ENCODE results near the gene TTC12.

TTC12 gene

GRCh38 chr11:113395782-113396336 lies 81.5 kb downstream of the TTC12 start:
- no peak for TF ChIP-seq CTCF (IDR thresholded peaks at IDR 0.05; ENCODE audit: low read depth, low read length)

GRCh38 chr11:113396690-113397089 lies 82.3 kb downstream of the TTC12 start:
- TF ChIP-seq CTCF (IDR thresholded peaks at IDR 0.05; ENCODE audit: low read depth, low read length) = no peak
- no peak overlapping the region for H3K4me3 ChIP-seq (ENCODE audit: low read depth, low read length)

More at GRCh38 chr11:113395782-113396336, 81.5 kb downstream of the TTC12 start:
- no peak overlapping the region for H3K4me3 ChIP-seq (ENCODE audit: low read depth, low read length)

GRCh38 chr11:113397212-113397611 lies 82.8 kb downstream of the TTC12 start:
- H3K4me3 ChIP-seq (ENCODE audit: low read depth, low read length) = no peak overlapping the region
- TF ChIP-seq CTCF (IDR thresholded peaks at IDR 0.05; ENCODE audit: low read depth, low read length) = no peak

- no peak for TF ChIP-seq CTCF (IDR thresholded peaks at IDR 0.05; ENCODE audit: low read depth, low read length)
- H3K4me3 ChIP-seq (ENCODE audit: low read depth, low read length) = no peak overlapping the region
Observed at GRCh38 chr11:113397821-113398220, 83.4 kb downstream of the TTC12 start.

- TF ChIP-seq CTCF (IDR thresholded peaks at IDR 0.05; ENCODE audit: low read depth, low read length) = no peak
- H3K4me3 ChIP-seq (ENCODE audit: low read depth, low read length) = no peak overlapping the region
Observed at GRCh38 chr11:113398669-113399430, 84.5 kb downstream of the TTC12 start.

GRCh38 chr11:113400631-113401230 lies 86.3 kb downstream of the TTC12 start:
- H3K4me3 ChIP-seq (ENCODE audit: low read depth, low read length) = no peak overlapping the region
- no peak for TF ChIP-seq CTCF (IDR thresholded peaks at IDR 0.05; ENCODE audit: low read depth, low read length)

GRCh38 chr11:113401718-113402117 lies 87.3 kb downstream of the TTC12 start:
- no peak overlapping the region for H3K4me3 ChIP-seq (ENCODE audit: low read depth, low read length)
- no peak for TF ChIP-seq CTCF (IDR thresholded peaks at IDR 0.05; ENCODE audit: low read depth, low read length)
